ENCODE data around the gene SUZ12.
"Not testable (repeated sequence)": the region's sequence is repeated elsewhere in the genome, so short reads cannot be mapped to it uniquely, and the experiment has no call there.

Gene SUZ12

DNA sequence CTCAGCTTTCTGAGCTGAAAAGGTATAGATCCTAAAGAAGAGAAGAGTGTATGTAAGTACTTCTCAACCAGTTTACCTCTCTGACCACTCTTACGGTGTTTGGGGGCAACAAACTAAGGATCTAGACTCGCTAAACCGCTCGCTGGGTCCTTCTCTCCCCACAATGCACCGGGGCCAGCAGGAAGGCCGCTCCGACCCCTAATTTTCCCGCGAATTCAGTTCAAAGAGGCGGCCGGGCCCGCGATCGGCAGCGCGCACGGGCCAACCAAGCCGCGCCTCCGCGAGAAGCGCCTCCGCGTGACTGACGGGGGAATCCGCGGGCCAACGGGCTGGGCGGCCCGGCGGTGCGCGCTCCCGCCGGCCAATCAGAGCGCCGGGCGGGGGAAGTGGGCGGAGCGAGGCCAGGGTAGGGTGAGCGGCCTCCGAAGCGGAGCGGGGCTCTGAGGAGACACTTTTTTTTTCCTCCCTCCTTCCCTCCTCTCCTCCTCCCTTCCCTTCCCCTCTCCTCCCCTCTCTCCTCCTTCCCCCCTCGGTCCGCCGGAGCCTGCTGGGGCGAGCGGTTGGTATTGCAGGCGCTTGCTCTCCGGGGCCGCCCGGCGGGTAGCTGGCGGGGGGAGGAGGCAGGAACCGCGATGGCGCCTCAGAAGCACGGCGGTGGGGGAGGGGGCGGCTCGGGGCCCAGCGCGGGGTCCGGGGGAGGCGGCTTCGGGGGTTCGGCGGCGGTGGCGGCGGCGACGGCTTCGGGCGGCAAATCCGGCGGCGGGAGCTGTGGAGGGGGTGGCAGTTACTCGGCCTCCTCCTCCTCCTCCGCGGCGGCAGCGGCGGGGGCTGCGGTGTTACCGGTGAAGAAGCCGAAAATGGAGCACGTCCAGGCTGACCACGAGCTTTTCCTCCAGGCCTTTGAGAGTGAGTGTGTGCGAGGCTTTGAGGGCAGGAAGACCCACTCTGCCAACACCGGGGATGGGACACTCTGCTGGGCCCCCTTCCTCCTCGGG, at the start of gene SUZ12:
Gene SUZ12 (plus strand): TSS at position 393 of the 995 bp plus-strand sequence. CDS start 240 bp downstream, at position 633.
- peak; percentile 89 for DNase-seq

DNA sequence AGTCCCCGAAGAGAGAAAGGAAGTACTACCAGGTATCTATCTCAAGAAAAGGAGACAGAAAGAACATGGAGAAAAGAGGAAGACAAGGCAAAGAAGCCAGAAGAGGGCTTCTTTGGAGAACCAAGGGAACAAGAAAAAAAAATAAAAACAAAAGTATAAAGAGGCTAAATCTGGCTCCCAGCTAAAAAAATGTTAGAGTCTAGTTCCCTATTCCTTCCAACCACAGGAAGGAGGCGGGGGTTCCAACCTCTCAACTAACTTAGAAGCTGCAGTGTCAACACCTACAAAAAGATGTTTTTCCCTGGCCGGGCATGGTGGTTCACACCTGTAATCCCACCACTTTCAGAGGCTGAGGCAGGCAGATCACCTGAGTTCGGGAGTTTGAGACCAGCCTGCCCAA, 48.7 kb upstream of the SUZ12 start:
- DNase-seq = no peak

DNA sequence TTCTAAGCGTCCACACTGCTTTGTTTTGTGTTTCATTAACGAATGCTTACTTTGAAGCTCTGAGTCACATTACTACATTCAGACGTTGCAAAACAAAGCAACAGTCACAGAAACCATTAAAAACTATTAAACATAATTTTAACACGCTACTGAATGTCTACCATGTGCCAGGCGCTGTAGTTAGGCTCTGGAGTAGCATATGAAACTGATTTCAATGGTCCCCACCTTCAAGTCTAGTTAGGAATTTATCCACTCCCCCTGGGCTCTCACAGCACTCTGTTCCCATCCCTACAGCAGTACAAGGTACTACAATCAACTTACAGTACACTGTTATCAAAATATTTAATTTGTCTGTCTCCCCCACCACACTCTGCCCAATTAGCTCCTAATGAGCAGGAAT, 35.9 kb upstream of the SUZ12 start:
- no peak for DNase-seq

DNA sequence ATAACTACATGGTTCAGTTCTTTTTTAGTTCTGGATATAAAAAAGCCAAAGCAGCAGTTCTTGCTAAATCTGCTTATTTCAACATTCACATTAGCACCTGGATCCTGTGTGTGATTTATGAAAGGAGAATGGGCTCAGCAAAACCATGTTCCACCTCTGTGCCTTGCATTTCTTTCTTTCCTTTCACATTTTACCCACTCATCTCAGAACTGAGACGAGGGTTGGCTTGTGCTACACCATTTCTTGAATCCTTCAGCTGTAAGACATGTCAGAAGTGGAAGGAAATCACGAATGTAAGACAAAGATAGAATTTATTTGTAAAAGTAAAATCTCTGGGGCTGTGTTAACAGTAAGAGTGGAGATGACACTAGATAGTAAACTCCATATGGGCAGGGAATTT, 34.1 kb upstream of the SUZ12 start:
- no peak for DNase-seq

DNA sequence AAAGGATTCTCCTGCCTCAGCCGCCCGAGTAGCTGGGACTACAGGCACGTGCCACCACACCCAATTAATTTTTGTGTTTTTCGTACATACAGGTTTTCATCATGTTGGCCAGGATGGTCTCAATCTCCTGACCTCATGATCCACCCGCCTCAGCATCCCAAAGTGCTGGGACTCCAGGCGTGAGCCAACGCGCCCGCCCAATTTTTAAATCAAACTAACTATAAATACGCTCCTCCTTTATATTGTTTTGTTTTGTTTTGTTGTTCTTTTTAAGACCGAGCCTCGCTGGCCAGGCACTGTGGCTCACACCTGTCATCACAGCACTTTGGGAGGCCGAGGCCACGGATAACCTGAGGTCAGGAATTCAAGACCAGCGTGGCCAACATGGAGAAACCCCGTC, 33.4 kb upstream of the SUZ12 start:
- DNase-seq = no peak

DNA sequence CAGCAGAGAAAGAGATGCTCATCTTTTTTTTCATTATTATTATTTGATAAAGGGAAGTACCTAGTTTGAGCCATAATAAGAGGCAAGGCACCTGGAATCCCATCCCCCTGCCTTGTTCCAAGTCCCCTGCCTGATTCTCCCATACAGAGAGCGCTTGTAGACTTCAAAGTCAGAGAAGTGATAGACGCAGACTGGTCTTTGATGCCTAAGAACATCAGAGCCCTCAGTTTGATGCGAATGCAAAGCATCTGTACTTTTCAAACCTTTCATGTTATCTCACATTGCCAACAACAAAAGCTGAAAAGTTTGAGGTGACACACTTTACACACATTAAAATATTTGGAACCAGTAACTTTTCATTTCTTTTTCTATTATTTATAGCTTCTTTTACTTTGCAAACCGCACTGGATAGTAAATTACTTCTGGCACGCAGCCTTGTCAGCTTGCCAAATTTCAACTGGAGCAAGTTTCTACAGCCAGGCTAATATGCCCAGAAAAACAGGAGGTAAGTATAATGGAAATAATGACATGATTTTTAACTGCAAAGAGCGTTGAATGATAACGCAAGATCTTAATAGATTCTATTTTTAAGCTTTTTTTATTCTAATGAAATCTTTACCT, 29.4 kb upstream of the SUZ12 start:
- no peak for DNase-seq

DNA sequence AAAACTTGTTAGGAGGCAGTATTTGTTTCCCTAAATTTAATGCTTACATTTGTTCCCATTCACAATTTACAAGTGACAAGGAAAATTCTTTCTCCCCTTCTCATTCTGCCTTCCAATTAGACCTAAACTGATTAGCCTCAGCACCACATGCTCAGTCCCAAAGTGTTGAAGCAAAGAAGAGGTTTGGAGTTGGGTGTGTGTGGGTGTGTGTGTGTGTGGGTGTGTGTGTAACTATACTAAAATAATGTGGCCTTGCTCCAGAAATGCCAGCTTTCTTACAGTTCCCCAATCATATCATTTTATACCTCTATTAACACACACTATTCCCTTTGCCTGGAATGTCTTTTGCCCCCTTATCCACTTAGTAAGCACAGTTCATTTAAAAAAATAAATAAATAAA, 28.4 kb upstream of the SUZ12 start:
- DNase-seq = no peak

DNA sequence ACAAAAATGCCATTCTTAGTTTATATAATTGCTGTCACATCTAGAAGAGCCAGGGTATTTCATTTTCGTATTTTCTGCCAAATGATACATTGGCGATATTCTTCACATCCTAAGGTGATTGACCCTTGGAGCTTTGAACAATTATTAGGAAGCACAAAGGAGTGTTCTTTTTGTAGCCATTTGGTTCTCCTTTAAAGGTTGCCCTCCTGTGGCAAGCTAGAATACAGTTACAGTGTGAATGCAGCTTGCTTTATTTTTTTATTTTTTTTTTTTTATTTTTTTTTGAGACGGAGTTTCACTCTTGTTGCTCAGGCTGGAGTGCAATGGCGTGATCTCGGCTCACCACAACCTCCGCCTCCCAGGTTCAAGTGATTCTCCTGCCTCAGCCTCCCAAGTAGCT, 24.1 kb upstream of the SUZ12 start:
- DNase-seq = not testable (repeated sequence)

DNA sequence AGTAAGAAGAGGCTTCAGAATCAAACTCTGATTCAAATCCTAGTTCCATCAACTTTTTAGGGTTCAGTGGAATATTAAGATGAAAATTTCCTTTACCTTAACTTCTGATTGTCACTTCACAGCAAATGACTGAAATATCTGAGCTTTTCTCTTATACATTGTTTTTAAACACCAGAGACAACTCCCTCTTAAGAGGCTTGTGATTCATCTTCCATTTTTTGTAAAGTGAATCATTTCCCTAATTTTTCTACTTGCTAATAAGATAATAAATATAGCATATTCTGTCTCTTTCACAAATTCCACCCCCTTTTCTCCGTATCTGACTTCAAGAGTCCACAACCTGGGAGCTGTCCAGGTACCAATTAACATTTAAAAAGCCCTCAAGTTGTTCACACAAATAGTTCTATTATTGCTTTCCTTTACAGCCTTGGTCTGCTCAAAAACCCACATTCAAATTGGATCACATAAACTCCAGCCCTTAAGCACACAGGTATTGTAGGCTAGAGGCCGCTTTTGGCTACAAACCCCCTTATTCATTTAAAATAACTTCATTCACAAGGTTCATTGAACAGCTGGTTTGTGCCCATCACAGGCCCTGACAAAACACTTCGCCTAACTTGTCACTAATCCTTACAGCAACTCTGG, 21.2 kb upstream of the SUZ12 start:
- DNase-seq = no peak

DNA sequence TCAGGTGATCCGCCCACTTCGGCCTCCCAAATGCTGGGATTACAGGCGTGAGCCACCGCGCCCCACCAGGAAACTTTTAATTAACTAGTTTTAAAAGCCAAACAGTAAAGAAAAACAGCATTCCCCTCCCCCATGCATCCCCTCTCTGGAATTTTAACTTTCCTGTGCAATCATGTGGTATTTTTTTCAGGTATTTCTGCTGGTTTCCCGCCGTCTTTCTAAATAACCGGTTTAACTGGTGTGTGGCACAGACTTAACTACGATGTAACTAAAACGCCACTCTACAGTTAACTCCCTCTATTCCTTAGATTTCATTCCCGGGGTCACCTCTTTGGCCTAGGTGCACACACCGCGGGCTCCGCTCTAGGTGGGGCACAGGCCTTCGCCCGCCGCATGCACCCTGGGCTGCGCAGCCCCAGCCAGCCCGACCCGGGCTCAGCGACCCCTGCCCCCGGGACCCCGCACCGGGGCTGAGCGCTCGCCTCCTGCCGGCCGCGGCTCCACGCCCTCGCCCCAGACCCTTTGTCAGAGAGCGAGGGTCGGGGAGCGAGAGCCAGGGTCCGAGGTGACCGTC, 20.2 kb upstream of the SUZ12 start:
- DNase-seq = no peak

DNA sequence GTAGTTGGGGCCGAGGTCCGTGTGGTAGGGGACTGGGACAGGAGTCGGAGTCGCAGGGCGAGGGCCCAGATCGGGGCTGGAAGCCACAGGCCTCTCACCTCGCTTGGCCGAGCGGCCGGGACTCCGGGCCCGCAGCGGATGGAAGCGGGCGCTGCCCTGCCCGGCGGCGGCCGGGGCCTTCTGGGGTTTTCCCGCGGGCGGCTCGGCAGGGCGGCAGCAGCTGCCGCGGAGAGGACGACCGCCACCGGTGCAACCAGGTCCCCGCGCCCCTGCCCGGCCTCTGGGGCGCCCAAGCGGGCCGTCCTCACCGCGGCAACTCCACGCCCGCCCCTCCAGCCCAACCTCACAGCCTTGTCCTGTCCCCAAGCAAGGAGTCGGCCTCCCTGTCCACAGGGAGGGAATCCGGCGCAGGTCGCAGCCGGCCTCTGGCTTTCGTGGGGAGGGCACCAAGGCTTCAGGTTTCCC, 19.7 kb upstream of the SUZ12 start:
- no peak for DNase-seq

DNA sequence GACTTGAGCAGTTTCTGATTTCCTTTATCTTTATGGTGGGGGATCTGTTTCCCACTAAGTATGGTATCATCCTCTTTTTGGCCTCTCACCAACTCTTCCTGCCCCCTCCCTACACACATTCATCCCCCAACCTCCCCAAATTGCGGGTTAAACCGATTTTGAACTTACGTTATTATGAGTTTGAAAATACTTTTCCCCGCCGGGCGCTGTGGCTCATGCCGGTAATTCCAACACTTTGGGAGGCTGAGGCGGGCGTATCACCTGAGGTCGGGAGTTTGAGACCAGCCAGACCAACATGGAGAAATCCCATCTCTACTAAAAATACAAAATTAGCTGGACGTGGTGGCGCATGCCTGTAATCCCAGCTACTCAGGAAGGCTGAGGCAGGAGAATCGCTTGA, 19.1 kb upstream of the SUZ12 start:
- not testable (repeated sequence) for DNase-seq

DNA sequence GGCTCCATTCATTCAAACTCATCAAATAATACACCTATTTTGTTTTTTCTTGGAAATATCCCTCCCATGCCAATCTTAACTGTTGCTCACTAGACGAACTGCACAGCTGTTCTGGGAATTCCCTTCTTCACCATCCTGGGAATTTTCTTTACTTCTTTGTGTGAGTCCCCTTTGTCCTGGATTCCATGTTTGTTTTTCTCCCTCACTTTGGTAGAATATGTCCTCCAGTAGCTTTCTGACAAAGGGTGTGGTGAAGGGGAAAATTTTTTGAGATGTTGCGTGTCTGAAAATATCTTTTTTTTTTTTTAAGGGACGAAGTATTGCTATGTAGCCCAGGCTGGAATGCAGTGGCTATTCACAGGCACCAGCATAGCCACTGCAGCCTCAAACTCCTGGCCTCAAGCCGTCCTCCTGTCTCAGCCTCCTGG, 18.1 kb upstream of the SUZ12 start:
- no peak for DNase-seq

DNA sequence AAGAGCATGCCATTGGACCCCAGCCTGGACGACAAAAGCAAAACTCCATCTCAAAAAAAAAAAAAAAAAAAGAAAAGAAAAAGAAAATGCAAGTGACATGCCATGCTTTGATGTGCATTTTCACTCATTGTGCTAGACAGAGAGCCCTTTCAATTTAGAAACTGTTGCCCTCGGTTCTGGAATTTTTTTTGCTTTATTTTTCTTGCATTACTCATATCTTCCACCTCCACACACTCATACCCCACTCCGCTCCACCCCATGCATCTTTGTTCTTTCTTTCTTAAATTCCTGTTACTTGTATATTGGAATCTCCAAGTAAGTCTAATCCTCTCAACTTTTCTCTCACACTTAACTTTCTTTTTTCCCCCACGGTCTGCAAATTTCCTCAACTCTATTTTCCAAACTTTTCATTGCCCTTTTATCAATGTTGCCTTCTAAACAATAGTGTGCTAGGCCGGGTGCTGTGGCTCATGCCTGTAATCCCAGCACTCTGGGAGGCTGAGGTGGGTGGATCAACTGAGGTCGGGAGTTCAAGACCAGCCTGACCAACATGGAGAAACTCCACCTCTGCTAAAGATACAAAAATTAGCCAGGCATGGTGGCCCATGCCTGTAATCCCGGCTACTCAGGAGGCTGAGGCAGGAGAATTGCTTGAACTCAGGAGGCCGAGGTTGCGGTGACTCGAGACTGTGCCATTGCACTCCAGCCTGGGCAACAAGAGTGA, 16.8 kb upstream of the SUZ12 start:
- peak; percentile 24 for DNase-seq

DNA sequence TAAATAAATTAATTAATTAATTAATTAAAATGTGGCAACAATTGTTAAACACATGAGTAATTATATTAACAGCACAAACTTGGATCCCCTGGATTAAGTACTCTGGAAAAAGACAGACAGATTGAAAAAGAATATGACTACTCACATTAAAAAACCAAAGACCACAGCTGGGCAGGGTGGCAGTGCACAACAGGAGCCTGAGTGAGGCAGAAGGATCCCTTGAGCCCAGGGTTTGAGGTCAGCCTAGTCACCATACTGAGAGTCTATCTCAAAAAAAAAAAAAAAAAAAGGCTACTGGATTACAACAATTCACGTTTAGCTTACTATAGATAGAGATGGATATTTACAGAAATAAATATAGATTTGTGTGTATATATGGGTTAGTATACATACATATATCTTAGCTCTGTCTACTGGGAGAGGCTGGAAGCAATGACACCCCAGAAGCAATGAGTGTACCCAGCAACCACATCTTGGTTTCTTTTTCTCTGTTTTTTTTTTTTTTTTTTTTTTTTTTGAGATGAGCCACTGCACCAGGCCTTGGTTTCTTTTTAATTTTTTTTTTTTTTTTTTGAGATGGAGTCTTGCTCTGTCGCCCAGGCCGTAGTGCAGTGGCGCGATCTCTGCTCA, 10.6 kb upstream of the SUZ12 start:
- DNase-seq = no peak

DNA sequence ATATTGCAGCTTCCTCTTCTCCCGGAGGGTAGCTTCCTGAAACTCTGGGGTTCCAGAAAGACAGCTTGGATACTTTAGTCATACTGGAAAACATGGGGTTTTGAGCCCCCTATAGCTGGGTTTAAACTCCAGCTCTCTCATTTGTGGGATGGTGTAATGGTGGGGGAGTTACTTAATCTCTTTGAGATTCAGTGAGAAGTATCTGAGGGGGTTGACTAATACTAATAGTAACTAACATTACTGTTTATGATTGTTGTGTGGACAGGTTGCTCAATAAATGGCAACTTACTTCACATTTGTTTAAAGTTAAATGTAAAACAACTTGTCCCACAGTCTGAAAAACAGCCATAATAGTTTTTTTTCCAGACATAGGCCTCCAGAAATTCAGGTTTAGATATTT, 5.1 kb upstream of the SUZ12 start:
- DNase-seq = no peak

DNA sequence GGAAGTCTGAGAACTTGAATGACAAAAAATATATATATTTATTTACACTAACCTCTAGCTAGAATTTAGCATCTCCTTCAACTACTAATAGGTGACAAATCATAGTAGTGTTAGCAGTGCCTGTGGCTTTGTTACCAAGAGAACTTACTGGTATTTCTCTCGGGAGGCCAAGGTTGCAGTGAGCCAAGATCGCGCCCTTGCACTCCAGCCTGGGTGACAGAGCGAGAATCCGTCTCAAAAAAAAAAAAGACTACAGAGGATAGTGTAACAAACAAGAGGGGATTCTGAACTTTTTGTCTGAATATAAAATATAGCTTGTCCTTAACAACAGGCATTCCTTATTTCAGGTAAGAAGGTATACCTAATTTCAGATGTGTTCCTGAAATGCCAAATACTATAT, 1.3 kb upstream of the SUZ12 start:
- DNase-seq = no peak

DNA sequence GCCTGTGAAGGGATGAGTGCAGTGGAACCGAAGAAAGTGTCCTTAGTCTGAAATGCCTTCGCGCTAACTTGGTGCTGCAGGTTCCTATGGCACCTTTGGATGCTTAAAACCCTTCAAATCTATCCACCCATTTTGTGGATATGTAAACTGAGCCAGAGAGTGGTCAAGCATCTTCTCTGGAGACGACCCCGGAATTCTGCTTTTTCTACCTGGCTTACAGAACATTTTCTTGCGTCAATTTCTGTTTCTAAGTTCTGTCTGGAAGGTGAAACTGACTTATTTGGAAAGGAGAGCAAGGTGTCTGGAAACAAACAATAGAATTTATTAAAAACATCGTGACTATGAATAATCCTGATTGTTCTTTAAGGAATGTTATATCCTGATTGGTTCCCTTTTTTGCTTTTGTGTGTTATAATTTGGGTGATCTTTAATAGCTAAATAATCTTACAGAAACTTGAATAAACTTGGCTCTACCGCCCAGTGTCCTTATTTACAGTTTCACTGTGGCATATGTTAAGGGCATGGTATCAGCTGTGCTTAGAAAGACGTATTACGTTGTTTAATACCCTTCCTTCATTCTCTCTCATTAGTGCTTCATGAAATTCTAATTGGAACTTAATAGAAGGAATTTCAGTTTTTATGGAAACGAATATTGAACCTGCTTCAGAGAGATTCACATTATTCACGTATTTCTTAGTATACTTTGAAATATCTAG, 1.3 kb downstream of the SUZ12 start:
- DNase-seq = not testable (repeated sequence)

DNA sequence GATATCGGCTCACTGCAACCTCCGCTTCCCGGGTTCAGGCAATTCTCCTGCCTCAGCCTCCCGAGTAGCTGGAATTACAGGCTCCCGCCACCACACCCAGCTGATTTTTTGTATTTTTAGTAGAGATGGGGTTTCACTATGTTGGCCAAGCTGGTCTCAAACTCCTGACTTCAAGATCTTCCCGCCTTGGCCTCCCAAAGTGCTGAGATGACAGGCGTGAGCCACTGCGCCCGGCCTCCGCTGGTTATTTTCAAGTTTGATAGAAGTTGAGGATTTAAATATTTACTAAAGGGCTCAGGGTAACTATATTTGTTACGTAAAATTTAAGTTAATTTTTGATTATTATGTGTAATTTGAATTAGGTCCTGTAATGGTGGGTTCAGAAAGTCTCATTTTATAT, 5.1 kb downstream of the SUZ12 start:
- DNase-seq = not testable (repeated sequence)

DNA sequence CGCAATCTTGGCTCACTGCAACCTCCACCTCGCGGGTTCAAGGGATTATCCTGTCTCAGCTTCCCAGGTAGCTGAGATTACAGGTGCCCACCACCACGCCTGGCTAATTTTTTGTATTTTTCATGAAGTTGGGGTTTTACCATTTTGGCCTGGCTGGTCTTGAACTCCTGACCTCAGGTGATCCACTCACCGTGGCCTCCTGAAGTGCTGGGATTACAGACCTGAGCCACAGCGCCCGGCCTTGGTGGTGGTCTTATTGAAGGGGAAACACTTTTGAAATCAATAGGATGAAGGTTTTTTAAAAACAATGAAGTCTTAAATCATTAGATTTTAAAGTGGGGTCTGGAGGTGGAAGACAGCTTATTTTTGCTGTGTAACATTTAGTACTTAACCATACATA, 5.6 kb downstream of the SUZ12 start:
- not testable (repeated sequence) for DNase-seq

DNA sequence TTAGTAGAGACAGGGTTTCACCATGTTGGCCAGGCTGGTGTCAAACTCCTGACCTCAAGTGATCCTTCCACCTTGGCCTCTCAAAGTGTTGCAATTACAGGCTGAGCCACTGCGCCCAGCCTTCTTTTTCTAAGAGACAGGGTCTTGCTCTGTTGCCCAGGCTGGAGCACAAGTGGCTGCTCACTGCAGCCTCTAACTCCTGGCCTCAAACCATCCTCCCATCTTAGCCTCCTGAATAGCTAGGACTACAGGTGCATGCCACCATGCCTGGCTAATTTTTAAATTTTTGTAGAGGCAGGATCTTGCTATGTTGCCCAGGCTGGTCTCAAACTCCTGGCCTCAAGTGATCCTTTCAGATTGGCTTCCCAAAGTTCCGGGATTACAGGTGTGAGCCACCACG, 15.1 kb downstream of the SUZ12 start:
- not testable (repeated sequence) for DNase-seq

Data from activated naive CD4-positive, alpha-beta T cell treated with anti-CD3 and anti-CD28 coated beads, Interleukin-2, amount 50 U/mL, for 16 hours (primary cell).